Inferior parietal cortex (tissue), 1 donor: Measurements from ENCODE around the gene CFAP47.
A peak's percentile ranks its signal among the peaks of the same experiment; 100 is the strongest.

ENCODE experiments used
- DNase-seq: peaks from one replicate; pipeline ENCODE4 v3.0.0-alpha.2; 2016; ENCODE audit errors: extremely low spot score

CFAP47 gene

DNA sequence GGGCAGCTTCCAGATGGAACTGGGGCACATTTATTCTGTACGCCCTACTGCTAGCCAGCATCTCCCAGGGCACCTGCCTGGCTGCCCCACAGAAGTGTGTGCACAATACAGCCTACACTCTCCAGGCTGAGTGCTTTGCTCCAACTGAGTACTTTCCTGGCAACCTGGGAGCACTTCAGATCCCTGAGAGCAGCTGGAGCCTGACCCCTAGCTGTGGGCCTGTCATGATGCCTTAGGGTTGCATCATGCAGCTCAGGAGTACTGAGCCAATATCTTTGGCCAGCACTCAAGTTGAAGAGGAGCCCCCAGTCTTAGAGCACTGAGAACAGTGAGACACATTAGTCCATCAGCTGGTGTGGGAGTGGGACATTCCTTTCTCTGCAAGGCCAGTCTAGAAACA lies 321.9 kb downstream of the CFAP47 start:
- DNase-seq = no peak

DNA sequence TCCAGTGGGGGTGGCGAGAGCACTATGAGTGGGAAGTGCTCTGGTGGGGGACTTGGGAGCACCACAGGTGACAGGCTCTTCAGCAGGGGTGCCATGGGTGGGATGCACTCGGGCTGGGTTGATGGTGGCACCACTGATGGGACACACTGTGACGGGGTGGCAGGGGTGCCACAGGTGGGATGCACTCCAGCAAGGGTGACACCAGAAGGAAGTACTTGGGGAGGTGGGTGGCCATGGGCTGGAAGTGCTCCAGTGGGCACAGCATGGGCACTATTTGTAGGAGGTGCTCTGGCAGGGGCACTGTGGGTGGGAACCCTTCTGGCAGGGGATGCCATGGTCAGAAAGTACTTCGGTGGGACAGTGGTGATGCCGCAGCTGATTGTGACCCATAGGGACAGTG lies 346.6 kb downstream of the CFAP47 start:
- no peak for DNase-seq

DNA sequence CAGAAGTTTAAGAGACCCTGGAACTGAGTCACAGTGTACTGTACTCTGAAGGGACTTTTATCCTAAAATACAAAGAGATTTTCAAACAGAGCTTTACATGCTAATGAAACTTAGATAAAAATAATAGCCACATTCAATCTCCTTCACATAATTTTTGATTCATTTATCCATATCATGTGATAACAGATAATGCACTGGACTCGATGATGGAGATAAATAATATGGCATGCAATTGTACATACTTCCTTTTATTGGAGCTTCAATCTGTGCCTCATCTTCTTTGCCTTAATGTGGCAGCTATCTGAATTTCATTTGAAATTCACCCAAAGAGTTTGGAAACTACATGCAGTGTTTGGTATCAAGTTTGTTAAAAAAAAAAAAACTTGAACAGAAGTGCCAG lies 390.6 kb downstream of the CFAP47 start:
- no peak for DNase-seq

DNA sequence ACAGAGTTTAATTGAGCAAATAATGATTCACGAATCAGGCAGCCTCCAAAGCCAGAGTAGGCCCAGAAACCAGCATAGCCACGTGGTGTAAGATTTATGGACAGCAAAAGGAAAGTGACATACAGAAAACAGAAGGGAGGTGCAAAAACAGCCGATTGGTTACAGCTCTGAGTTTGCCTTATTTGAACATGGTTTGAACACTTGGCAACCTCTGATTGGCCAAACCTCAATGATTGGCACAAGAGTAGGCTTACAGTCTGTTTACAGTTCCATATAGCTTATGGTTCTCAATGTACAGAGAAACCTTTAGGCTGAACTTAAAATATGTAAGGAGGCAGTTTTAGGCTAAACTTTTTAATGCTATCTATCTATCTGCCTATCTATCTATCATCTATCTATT lies 394.8 kb downstream of the CFAP47 start:
- DNase-seq = no peak

DNA sequence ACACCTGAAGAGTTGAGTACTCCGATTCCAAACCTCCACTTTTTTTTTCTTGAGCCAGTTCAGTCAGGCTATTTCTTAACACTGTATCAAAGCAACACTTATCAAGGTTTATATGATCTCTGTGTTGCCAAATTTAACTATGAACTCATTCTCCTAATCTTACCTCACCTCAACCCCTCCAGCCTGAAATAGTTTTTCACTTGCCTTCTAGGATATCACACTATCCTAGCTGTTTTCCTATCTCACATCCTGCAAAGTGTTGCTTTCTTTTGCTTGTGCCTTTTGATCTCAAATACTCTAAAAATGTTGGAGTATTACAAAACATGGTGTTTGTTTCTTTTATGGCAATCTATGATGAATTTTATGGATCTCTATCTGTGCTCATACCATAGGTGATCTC lies 415.0 kb downstream of the CFAP47 start:
- DNase-seq = no peak

DNA sequence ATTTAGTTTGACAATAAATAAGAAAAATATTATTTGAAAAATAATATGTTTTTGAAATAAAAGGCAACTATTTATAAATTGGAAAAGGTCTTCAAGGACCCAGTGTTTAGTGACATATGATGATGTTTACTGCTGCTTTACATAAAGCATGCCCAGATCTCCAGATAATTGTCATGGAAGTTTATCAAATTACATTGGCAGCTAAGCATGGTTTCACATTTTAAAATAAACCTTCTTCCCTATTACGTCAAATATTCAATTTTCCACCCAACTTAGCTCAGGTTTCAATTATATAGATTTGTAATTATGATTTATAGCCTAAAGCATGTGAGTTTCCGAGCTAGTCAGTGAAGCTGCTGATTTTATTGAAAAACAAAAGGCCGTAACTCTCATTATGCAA lies 417.2 kb downstream of the CFAP47 start:
- DNase-seq = no peak

DNA sequence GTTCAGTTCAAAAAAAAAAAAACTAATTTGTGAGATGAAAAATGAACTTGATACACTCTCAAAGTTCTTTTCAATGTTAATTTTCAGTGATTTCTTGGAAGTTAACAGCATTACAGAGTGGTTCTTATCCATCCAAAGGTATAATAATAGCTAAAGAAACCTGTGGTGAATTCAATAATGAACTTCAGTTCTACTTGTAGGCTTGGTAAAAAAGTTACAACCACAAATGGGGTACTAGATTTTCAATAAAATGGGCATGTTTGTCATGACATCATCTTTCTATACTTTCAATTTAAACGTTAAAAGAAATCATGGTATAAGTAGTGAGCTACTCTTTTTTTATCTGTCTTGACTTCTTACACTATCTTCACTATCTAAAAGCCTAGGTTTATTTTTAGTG lies 424.8 kb downstream of the CFAP47 start:
- DNase-seq = no peak

DNA sequence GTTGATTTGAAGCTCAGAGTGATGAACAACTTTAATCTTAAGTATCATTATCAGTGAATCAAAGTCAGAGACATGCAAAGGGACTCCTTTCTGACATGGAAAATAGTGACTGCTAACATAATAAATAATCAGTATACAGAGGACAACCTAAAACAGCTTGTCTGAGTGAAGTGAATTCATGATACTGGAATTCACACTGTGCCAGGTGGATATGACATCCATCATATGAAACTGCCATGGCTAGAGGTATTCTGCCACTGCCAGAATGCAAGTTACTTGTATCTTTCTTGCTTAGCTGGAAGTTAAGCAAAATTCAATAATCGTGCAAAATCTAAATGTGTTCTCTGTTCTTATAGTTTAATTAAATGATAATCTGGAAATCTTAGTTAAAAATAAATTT lies 429.0 kb downstream of the CFAP47 start:
- no peak for DNase-seq

DNA sequence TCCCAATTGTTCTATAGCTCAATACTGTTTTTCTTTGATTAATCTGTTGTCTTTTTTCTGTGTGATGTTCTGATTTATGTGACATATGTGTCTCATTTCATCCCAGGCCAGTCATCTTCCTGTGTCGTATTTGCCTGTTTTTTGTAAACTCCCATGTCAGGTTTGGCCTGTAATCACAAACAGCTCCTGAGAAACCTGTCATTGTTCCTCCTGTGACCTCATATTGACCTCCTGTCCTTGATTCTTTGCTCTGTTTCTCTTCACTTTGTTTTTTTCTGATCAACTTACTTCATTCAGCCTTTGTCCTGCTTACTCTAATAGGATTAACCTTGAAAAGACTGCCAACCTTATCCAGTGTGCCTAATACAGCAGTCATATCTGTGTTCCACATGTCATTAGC lies 438.3 kb downstream of the CFAP47 start:
- DNase-seq = no peak

DNA sequence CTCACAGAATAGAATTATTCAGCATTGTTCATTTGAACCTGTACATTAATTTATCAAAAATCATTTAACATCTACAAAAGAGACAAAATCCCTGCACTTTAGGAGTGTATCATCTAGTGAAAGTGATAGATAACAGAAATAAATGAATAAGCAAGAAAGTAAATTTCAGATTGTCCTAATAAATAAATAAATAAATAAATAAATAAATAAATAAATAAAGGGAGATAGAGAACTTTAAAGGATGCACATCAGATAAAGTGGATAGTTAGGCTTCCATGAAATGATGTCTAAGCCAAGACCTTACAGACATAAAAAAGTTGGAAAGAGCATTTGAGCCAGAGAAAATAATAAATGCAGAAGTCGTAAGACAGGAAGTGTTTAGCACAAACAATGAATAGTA lies 444.7 kb downstream of the CFAP47 start:
- DNase-seq = no peak

DNA sequence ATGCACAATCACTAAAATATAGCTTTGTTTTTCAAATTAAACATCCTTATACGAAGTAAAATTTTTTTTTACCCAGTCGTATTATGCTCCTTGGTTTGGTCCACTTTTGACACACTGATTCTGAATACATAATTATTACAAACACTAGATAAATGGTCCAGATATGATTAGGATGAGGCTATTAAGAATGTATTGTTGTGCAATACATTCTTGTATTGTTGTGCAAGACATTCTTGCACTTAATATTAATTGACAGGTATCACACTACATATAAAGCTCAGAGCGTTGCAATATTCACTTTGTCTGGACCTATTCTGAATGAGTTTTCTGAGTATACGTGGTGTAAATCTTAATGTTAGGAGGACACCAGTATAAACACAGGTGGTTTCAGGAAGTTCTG lies 464.0 kb downstream of the CFAP47 start:
- DNase-seq = no peak

DNA sequence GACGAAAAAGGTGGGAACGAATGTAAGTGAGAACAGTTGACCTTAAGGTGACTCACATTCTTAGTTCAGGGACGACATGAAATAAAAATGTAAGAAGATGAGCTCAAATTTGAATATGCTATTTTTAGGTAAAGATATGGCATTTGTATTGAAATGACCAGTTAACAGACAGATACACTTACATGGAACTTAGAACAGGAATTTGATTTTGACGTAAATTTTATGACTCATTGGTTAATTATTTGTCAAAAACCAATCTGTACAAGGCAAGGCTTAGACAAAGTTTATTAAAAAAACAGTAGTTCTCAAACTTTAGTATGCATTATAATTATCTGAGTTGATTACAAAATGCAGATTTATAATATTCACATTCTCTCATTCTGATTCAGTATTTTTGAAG lies 469.4 kb downstream of the CFAP47 start:
- no peak for DNase-seq

DNA sequence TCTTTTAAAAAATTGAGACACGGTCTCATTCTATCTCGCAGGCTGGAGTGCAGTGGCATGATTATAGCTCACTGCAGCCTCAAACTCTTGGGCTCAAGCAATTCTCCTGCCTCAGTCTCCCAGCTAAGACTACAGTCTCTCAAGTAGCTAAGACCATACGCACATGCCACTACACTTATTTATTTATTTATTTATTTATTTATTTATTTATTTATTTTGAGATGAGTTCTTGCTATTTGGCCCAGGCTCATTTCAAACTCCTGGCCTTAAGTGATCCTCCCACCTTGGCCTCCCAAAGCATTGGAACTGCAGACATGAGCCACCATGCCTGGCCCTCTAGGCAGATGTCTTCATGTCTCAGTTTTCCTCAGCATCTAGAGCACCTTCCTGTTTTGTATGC lies 482.2 kb downstream of the CFAP47 start:
- no peak for DNase-seq

DNA sequence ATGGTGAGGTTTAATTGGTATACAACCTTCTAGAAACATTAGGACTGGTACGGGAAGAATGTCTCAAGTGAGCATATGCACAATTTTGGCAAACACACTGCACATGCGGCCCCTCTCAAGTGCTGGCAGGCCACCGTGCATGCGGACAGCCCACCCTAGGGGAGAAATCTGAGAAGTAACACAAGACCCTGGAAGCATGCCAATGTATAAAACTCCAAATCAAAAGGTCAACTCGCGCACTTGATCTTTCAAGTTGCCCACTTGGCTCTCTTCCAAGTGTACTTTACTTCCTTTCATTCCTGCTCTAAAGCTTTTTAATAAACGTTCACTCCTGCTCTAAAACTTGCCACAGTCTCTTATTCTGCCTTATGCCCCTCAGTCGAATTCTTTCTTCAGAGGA lies 488.3 kb downstream of the CFAP47 start:
- DNase-seq = no peak

DNA sequence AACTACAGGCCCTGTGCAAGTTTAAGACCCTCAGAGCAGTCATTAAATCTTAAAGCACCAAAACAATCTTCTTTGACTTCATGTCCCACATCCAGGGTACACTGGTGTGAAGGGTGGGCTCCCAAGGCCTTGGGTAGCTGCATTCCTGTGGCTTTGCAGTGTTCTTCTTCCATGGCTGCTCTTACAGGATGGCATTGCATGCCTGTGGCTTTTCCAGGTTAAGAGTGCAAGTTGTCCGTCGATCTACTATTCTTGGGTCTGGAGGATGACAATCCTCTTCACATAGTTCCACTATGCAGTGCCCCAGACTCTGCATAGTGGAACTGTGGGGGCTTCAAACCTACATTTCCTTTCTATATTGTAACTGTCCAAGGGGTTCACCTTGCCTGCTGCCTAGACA lies 494.5 kb downstream of the CFAP47 start:
- no peak for DNase-seq

DNA sequence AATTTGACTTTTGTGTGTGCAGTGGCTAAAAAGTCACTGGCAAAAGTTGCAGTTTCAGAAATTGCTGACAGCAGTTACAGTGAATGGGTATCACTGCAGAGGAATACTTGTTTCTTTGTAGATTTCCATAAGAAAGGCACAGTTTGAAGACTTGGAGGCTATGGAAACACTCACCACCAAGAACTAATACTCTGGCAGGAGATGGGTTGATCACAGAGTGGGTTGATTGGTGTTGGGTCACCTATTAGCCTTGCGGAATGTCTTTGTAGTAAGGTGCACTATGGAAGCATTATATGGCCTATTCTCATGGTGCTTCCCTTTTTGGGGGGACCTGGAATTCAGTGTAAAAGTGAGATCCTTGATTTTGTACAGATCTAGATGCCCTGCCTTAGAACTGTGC lies 502.8 kb downstream of the CFAP47 start:
- DNase-seq = no peak

DNA sequence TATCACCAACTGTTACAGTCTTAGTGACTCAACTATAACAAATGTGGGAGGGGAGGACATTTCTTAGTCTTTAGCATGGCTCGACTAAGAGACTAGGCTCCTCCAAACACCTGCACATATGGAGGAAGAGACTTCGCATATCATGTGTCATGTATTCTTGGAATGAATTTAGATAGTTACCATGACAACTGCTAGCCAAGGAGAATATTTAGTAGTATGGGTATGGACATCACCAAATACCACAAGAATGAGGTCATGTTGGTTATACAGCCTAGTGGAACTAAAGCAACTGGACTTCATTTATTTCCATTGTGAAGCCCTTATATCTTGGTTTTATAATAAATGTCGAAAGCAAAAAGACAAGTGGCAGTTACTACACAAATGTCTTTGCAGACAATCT lies 512.3 kb downstream of the CFAP47 start:
- DNase-seq = peak; percentile 4

DNA sequence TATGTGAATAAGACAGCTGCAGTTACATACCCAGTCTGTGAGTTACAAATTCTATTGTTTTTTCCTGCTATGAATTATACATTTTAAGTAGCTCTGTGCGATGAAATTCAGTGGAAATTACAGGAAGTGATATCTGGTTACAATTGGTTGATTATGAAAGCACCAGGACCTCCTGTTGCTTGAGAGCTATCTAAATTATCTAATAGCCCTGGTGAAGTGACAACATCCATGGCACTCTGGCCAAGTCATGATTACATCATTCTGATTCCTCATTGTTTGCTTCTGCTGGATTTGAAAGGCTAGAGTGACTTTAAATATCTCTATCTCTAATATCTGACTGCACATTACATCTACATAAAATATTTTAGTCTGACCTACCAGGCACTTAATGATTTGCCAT lies 515.0 kb downstream of the CFAP47 start:
- no peak for DNase-seq
